Fibroblast of lung (primary cell): Measurements from ENCODE around the gene PRDM7. TPM values are rescaled to one million over a fixed set of nuclear protein-coding genes. Genes with fewer than 3 reads are reported as not detected.

Experiments
- DNase-seq, 2 donors: peaks; one replicate each; pipeline versions ENCODE4 v3.0.0 to v3.0.0-alpha.2; 2010; ENCODE audit warnings: low read depth in 2 of 2
- H2AFZ ChIP-seq: 2 replicates; pipeline ENCODE4 v1.5.1; 2012; ENCODE audit warnings: low read length, control low read depth, inconsistent platforms
- H3K27ac ChIP-seq: 2 replicates; pipeline ENCODE4 v1.5.1; 2011; ENCODE audit warnings: low read length, control low read depth; ENCODE audit not compliant: insufficient read depth
- H3K27me3 ChIP-seq: 2 replicates; pipeline ENCODE4 v1.5.1; 2011; ENCODE audit warnings: mild to moderate bottlenecking, low read length; ENCODE audit not compliant: control insufficient read depth, insufficient read depth
- H3K36me3 ChIP-seq: 2 replicates; pipeline ENCODE4 v1.5.1; 2011; ENCODE audit warnings: low read length; ENCODE audit not compliant: control insufficient read depth, insufficient read depth
- H3K4me1 ChIP-seq: 2 replicates; pipeline ENCODE4 v1.5.1; 2011; ENCODE audit warnings: low read length; ENCODE audit not compliant: control insufficient read depth, insufficient read depth; ENCODE audit errors: extremely low read depth
- H3K4me2 ChIP-seq: 2 replicates; pipeline ENCODE4 v1.5.1; 2011; ENCODE audit warnings: low read length, control low read depth; ENCODE audit not compliant: insufficient read depth; ENCODE audit errors: extremely low read depth
- H3K4me3 ChIP-seq, 4 experiments: fragments of 200-600 bp in 1 of 4; sonication (generic) in 1 of 4; replicated peaks in 1 of 4; 2 replicates each; pipeline ENCODE4 v1.5.1; 2011 to 2016; ENCODE audit warnings: low read length in 4 of 4, low read depth in 3 of 4, mild to moderate bottlenecking in 3 of 4, control low read depth in 2 of 4, inconsistent platforms in 1 of 4, mixed read lengths in 1 of 4; ENCODE audit not compliant: insufficient read depth in 1 of 4; ENCODE audit errors: control extremely low read depth in 1 of 4
- H3K79me2 ChIP-seq: 2 replicates; pipeline ENCODE4 v1.5.1; 2012; ENCODE audit warnings: mild to moderate bottlenecking, low read length, inconsistent platforms; ENCODE audit not compliant: control insufficient read depth, insufficient read depth
- H3K9ac ChIP-seq: 2 replicates; pipeline ENCODE4 v1.5.1; 2011; ENCODE audit warnings: mild to moderate bottlenecking, low read length, control low read depth; ENCODE audit not compliant: insufficient read depth
- H3K9me3 ChIP-seq: 2 replicates; pipeline ENCODE4 v1.5.1; 2012; ENCODE audit warnings: low read depth, low read length; ENCODE audit not compliant: control insufficient read depth, insufficient read depth
- H4K20me1 ChIP-seq: 2 replicates; pipeline ENCODE4 v1.5.1; 2011; ENCODE audit warnings: low read length; ENCODE audit not compliant: control insufficient read depth, insufficient read depth; ENCODE audit errors: extremely low read depth
- CTCF ChIP-seq, 2 donors: IDR thresholded peaks in 1 of 2; conservative IDR thresholded peaks in 1 of 2; 1 replicate in 1 of 2; 2 replicates in 1 of 2; pipeline ENCODE4 v1.5.1; 2011 to 2012; ENCODE audit warnings: low read length in 2 of 2, control low read depth in 1 of 2, inconsistent platforms in 1 of 2, low read depth in 1 of 2, mild to moderate bottlenecking in 1 of 2
- EZH2 ChIP-seq: IDR thresholded peaks from 2 replicates; pipeline ENCODE4 v1.5.1; 2012; ENCODE audit warnings: low read length, control low read depth, mild to moderate bottlenecking; ENCODE audit errors: missing control alignments
- polyA plus RNA-seq, 2 donors: library from polyadenylated mRNA; depleted of rRNA in 1 of 2; stranded (reverse) in 1 of 2; unstranded in 1 of 2; fragments of >200 nt; gene quantifications; 2 replicates each; pipeline ENCODE4 v1.2.1, GENCODE V29; 2011 to 2012; ENCODE audit warnings: missing spikeins in 1 of 2
- total RNA-seq: library from RNA; depleted of rRNA; stranded (reverse); fragments of >200 nt; gene quantifications from 2 replicates; pipeline ENCODE4 v1.2.1, GENCODE V29; 2014

Gene PRDM7
- total and polyA plus RNA-seq, 2 donors (not counting 1 experiment from before 2014, with no cell fraction given) = not detected

GRCh38 chr16:90041896-90042473 is 35.1 kb downstream of the PRDM7 start:
- Histone ChIP-seq H3K9ac (no peak overlapping the region), H4K20me1 (no peaks in the 10 kb centered on the region), H2AFZ (no peak overlapping the region), H3K4me3 (no peak overlapping the region), H3K27ac (no peak overlapping the region), H3K27me3 (no peaks in the 10 kb centered on the region), H3K9me3 (no peaks in the 10 kb centered on the region), H3K79me2 (no peaks in the 10 kb centered on the region), H3K36me3 (peaks cover 10% of the 10 kb centered on the region), H3K4me2 (no peak overlapping the region), H3K4me1 (peaks cover 5% of the 10 kb centered on the region)
- no peak for TF ChIP-seq CTCF (conservative IDR thresholded peaks at IDR 0.05 in 1 of 2, IDR thresholded peaks at IDR 0.05 in 1 of 2; ENCODE audit: low read depth in 1 of 2, low read length in 2 of 2)
- TF ChIP-seq EZH2 = no peak
- DNase-seq = no peak

- Histone ChIP-seq H3K4me3 (no peak overlapping the region), H4K20me1 (no peaks in the 10 kb centered on the region), H3K27me3 (no peaks in the 10 kb centered on the region), H3K79me2 (no peaks in the 10 kb centered on the region), H3K36me3 (peaks cover 15% of the 10 kb centered on the region), H3K4me1 (no peaks in the 10 kb centered on the region), H3K9me3 (no peaks in the 10 kb centered on the region), H2AFZ (no peak overlapping the region), H3K27ac (no peak overlapping the region), H3K9ac (no peak overlapping the region), H3K4me2 (no peak overlapping the region)
- no peak for DNase-seq
- no peak for TF ChIP-seq CTCF (conservative IDR thresholded peaks at IDR 0.05 in 1 of 2, IDR thresholded peaks at IDR 0.05 in 1 of 2; ENCODE audit: low read depth in 1 of 2, low read length in 2 of 2)
- no peak for TF ChIP-seq EZH2
These were observed 36.7 kb downstream of the PRDM7 start for GRCh38 chr16:90040152-90041023.

- H3K4me1 ChIP-seq = no peaks in the 10 kb centered on the region
- H3K4me3 ChIP-seq = no peak overlapping the region
- no peaks in the 10 kb centered on the region for H3K27me3 ChIP-seq
- H3K79me2 ChIP-seq = no peaks in the 10 kb centered on the region
- peaks cover 15% of the 10 kb centered on the region for H3K36me3 ChIP-seq
- DNase-seq = no peak
- no peak overlapping the region for H3K9ac ChIP-seq
- TF ChIP-seq EZH2 (no peak), CTCF (conservative IDR thresholded peaks at IDR 0.05 in 1 of 2, IDR thresholded peaks at IDR 0.05 in 1 of 2; ENCODE audit: low read depth in 1 of 2, low read length in 2 of 2) (no peak)
- H3K27ac ChIP-seq = no peak overlapping the region
- H4K20me1 ChIP-seq = peaks cover 4% of the 10 kb centered on the region
- H2AFZ ChIP-seq = no peak overlapping the region
- no peaks in the 10 kb centered on the region for H3K9me3 ChIP-seq
- no peak overlapping the region for H3K4me2 ChIP-seq
These were observed 39.9 kb downstream of the PRDM7 start for GRCh38 chr16:90037276-90037675.
